ENCODE measurements around the gene GRIA4. TPM values are rescaled to one million over a fixed set of nuclear protein-coding genes. Genes with fewer than 3 reads are reported as not detected.

GRIA4 gene
- total RNA-seq, 1 experiment from 2014 or later: not detected

DNA sequence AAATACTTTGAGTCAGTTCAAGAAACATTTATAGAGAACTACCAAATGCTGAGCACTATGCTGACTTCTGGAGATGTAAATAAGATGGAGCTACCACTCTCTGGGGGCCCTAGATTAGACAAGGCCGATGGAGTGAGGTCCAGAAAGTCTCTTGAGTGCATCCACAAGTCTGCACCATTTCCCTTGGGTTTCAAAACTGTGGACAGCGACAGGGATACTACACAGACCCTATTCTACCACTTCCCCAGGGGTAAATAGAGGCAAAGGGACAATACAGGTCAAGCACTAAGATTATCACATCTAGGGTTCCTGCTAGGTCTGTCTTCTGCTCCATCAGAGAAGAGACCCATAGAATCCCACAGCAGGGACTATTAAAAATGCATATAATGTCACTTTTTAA, 183.2 kb downstream of the GRIA4 start:
- no peak for DNase-seq
- ChIA-PET CTCF (no interaction called here), POLR2A (ENCODE audit: unreplicated experiment) (no interaction called here)
- no peaks in the 10 kb centered on the region for H3K9me3 ChIP-seq (ENCODE audit: insufficient read depth, low read depth)
- no peaks in the 10 kb centered on the region for H3K4me1 ChIP-seq (replicated peaks; ENCODE audit: insufficient read depth)
- H2AFZ ChIP-seq: no peak overlapping the region
- H3K9me2 ChIP-seq (ENCODE audit: insufficient read depth): no peaks in the 10 kb centered on the region
- H4K20me1 ChIP-seq (ENCODE audit: insufficient read depth): no peaks in the 10 kb centered on the region
- H3K27me3 ChIP-seq (ENCODE audit: insufficient read depth, low read depth): no peaks in the 10 kb centered on the region
- H3K4me2 ChIP-seq: no peak overlapping the region
- no peak overlapping the region for H3K4me3 ChIP-seq
- TF ChIP-seq, protein P1, sequence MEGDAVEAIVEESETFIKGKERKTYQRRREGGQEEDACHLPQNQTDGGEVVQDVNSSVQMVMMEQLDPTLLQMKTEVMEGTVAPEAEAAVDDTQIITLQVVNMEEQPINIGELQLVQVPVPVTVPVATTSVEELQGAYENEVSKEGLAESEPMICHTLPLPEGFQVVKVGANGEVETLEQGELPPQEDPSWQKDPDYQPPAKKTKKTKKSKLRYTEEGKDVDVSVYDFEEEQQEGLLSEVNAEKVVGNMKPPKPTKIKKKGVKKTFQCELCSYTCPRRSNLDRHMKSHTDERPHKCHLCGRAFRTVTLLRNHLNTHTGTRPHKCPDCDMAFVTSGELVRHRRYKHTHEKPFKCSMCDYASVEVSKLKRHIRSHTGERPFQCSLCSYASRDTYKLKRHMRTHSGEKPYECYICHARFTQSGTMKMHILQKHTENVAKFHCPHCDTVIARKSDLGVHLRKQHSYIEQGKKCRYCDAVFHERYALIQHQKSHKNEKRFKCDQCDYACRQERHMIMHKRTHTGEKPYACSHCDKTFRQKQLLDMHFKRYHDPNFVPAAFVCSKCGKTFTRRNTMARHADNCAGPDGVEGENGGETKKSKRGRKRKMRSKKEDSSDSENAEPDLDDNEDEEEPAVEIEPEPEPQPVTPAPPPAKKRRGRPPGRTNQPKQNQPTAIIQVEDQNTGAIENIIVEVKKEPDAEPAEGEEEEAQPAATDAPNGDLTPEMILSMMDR (conservative IDR thresholded peaks at IDR 0.05): no peak
- TF ChIP-seq EZH2 (IDR thresholded peaks at IDR 0.05; ENCODE audit: low read depth): no peak
- no peak overlapping the region for H3K27ac ChIP-seq
- no TSS peak for BruUV-seq (replicated peaks)
- H3K36me3 ChIP-seq (ENCODE audit: low read depth): no peaks in the 10 kb centered on the region
- no peaks in the 10 kb centered on the region for H3F3A ChIP-seq (ENCODE audit: insufficient read depth, low read depth)
- H3K79me2 ChIP-seq (ENCODE audit: low read depth): no peaks in the 10 kb centered on the region
- intact Hi-C loops (cut with micrococcal nuclease; ENCODE audit: unreplicated experiment): no loop called here

DNA sequence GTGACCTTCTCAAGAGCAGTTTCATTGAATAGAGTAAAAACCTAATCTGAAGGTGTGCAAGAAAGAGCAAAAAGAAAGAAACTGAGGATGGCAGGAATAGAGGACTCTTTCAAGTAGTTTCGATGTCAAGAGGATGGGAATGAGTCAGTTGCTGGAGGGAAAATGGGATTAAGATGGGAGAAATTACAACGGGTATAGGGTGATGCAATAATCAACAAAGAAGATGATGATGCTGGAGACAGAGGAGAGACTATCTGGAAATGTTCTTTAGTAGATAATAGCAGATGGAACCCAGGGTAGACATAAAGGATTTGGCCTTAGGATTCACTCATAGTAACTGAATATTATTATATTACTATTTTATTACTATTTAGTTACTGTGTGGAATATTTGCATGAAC, 189.4 kb downstream of the GRIA4 start:
- Histone ChIP-seq H4K20me1 (ENCODE audit: insufficient read depth) (no peaks in the 10 kb centered on the region), H3F3A (ENCODE audit: insufficient read depth, low read depth) (no peaks in the 10 kb centered on the region), H3K36me3 (ENCODE audit: low read depth) (no peaks in the 10 kb centered on the region), H3K4me2 (no peak overlapping the region), H3K4me1 (replicated peaks; ENCODE audit: insufficient read depth) (no peaks in the 10 kb centered on the region), H3K27me3 (ENCODE audit: insufficient read depth, low read depth) (no peaks in the 10 kb centered on the region), H3K4me3 (no peak overlapping the region), H3K9me2 (ENCODE audit: insufficient read depth) (no peaks in the 10 kb centered on the region), H3K27ac (no peak overlapping the region), H3K79me2 (ENCODE audit: low read depth) (no peaks in the 10 kb centered on the region), H2AFZ (no peak overlapping the region), H3K9me3 (ENCODE audit: insufficient read depth, low read depth) (peaks cover 3% of the 10 kb centered on the region; the same call in 1 of the 2 replicates)
- no peak for DNase-seq
- ChIA-PET POLR2A (ENCODE audit: unreplicated experiment) (no interaction called here), CTCF (no interaction called here)
- TF ChIP-seq EZH2 (IDR thresholded peaks at IDR 0.05; ENCODE audit: low read depth): no peak
- TF ChIP-seq, protein P1 (conservative IDR thresholded peaks at IDR 0.05): no peak
- intact Hi-C loops (cut with micrococcal nuclease; ENCODE audit: unreplicated experiment): no loop called here
- no TSS peak for BruUV-seq (replicated peaks)

DNA sequence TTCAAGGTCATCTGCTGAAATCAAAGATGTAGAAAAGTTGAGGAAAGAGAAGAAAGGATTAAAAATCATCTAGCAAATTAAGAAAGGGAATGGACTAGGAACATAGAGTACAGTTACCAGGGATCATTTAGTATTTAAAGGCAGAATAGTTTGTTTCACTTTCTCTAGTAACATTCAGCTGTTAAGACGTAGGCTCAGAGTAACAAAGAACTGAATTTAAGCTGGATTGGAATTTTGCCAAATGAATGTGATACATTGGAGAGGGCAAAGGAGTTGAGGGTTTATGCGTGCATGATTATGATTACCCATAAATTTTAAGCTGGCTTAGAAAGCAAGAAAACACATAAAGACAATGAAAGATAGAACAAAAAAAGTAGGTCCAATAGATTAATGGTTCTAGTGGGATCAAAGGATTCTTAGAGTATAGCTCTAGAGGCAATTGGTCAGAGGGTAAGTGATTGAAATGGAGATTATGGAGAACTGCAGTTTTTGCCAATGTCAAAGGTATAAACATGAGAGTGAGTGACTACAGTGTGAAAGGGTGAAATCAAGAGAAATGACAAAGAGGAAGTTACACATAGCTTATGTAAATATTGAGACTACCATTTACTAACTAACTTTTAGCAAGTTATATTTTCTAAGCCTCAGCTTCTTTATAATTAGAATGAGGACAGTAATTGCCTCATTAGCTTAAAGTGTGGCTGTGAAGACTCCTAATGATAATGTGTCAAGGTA, 190.0 kb downstream of the GRIA4 start:
- BruUV-seq (replicated peaks): no TSS peak
- Histone ChIP-seq H2AFZ (peak overlapping the region; percentile 29; the same call in 1 of the 2 replicates), H3K4me2 (no peak overlapping the region), H3K36me3 (ENCODE audit: low read depth) (no peaks in the 10 kb centered on the region), H3K4me3 (no peak overlapping the region), H3K4me1 (replicated peaks; ENCODE audit: insufficient read depth) (no peaks in the 10 kb centered on the region), H3K9me3 (ENCODE audit: insufficient read depth, low read depth) (peaks cover 3% of the 10 kb centered on the region; the same call in 1 of the 2 replicates), H3K27ac (no peak overlapping the region), H4K20me1 (ENCODE audit: insufficient read depth) (no peaks in the 10 kb centered on the region), H3K9me2 (ENCODE audit: insufficient read depth) (no peaks in the 10 kb centered on the region), H3F3A (ENCODE audit: insufficient read depth, low read depth) (no peaks in the 10 kb centered on the region), H3K27me3 (ENCODE audit: insufficient read depth, low read depth) (no peaks in the 10 kb centered on the region), H3K79me2 (ENCODE audit: low read depth) (no peaks in the 10 kb centered on the region)
- TF ChIP-seq EZH2 (IDR thresholded peaks at IDR 0.05; ENCODE audit: low read depth): no peak
- TF ChIP-seq, protein P1 (conservative IDR thresholded peaks at IDR 0.05): no peak
- intact Hi-C loops (cut with micrococcal nuclease; ENCODE audit: unreplicated experiment): no loop called here
- CTCF ChIA-PET: no interaction called here
- no peak for DNase-seq
- POLR2A ChIA-PET (ENCODE audit: unreplicated experiment): no interaction called here
